ENCODE results near the gene DMD. TPM values are rescaled to one million over a fixed set of nuclear protein-coding genes. Genes with fewer than 3 reads are reported as not detected.

DMD gene
- total and polyA plus RNA-seq, 2 of the 13 experiments (the other 11 are each of a cell fraction or from before 2014, with no cell fraction given): 17.6 to 25.9 TPM

GRCh38 chrX:32871636-32872035 lies 339.7 kb downstream of the DMD start:
- BruUV-seq (replicated peaks): no TSS peak
- DNase-seq (ENCODE audit: low spot score) (no peak), FAIRE-seq (no peak), ATAC-seq (no peak)
- ChIA-PET CTCF (ENCODE audit: low intra/inter-chr PET ratio, low total read pairs) (no interaction called here), POLR2A (no interaction called here)
- Histone ChIP-seq H3K4me2 (ENCODE audit: low read depth, low read length) (no peak overlapping the region), H3K27me3 (ENCODE audit: control insufficient read depth in 1 of 2, insufficient read depth in 2 of 2, low read length in 2 of 2) (no peaks in the 10 kb centered on the region), H4K20me1 (ENCODE audit: insufficient read depth, low read length) (no peaks in the 10 kb centered on the region), H3K4me1 (ENCODE audit: insufficient read depth, low read length) (no peaks in the 10 kb centered on the region), H3K9me3 (ENCODE audit: low read length) (no peaks in the 10 kb centered on the region), H3K36me3 (replicated peaks in 1 of 2; ENCODE audit: control insufficient read depth in 1 of 2, insufficient read depth in 2 of 2, low read length in 2 of 2) (no peaks in the 10 kb centered on the region), H2AFZ (ENCODE audit: low read length) (no peak overlapping the region), H3K79me2 (ENCODE audit: insufficient read depth, low read length) (no peaks in the 10 kb centered on the region), H3K4me3 (replicated peaks in 1 of 3; ENCODE audit: insufficient read depth in 1 of 3, low read depth in 2 of 3, low read length in 3 of 3) (no peak overlapping the region), H3K9ac (ENCODE audit: insufficient read depth, low read depth, low read length) (no peak overlapping the region), H3K27ac (ENCODE audit: extremely low read length, insufficient read depth, low read length) (no peak overlapping the region)
- intact Hi-C loops (cut with micrococcal nuclease; ENCODE audit: unreplicated experiment): no loop called here
- WGBS (ENCODE audit: low lambda C conversion rate): 0% methylated on average over 3 of the region's 3 CpGs
- in situ Hi-C loops (cut with HindIII; ENCODE audit: extremely low pct_ligation_motif_present, low pct_unique_long_range_greater_than_20kb): no loop called here
- TF ChIP-seq ZNF234 (CRISPR knock-in tag; conservative IDR thresholded peaks at IDR 0.05) (no peak), ZNF850 (CRISPR knock-in tag; conservative IDR thresholded peaks at IDR 0.05) (no peak), MIER2 (CRISPR knock-in tag; IDR thresholded peaks at IDR 0.05) (no peak), FUBP1 (CRISPR knock-in tag; IDR thresholded peaks at IDR 0.05; ENCODE audit: borderline replicate concordance) (no peak), ZNF333 (CRISPR knock-in tag; IDR thresholded peaks at IDR 0.05; ENCODE audit: borderline replicate concordance) (no peak), ELF4 (CRISPR knock-in tag; IDR thresholded peaks at IDR 0.05; ENCODE audit: borderline replicate concordance) (no peak), ZNF782 (CRISPR knock-in tag; IDR thresholded peaks at IDR 0.05; ENCODE audit: borderline replicate concordance) (no peak), NAIF1 (CRISPR knock-in tag; IDR thresholded peaks at IDR 0.05; ENCODE audit: borderline replicate concordance) (no peak), IKZF4 (CRISPR knock-in tag; IDR thresholded peaks at IDR 0.05; ENCODE audit: borderline replicate concordance, low read depth, not compliant biosample characterization) (no peak), RNF219 (CRISPR knock-in tag; IDR thresholded peaks at IDR 0.05) (no peak), ZNF770 (CRISPR knock-in tag; IDR thresholded peaks at IDR 0.05) (no peak), SKIL (CRISPR knock-in tag; IDR thresholded peaks at IDR 0.05; ENCODE audit: borderline replicate concordance) (no peak), ZNF605 (CRISPR knock-in tag; IDR thresholded peaks at IDR 0.05) (no peak), ZNF800 (CRISPR knock-in tag; IDR thresholded peaks at IDR 0.05) (no peak)

Data from HepG2 (cell line).